ENCODE measurements around the gene MPLKIP. TPM values are rescaled to one million over a fixed set of nuclear protein-coding genes. Genes with fewer than 3 reads are reported as not detected.

MPLKIP gene
- total and polyA plus RNA-seq, 10 of the 15 experiments (the other 5 are each of a cell fraction or from before 2014, with no cell fraction given), result 4.6 to 78.8 (median 37.2) TPM

DNA sequence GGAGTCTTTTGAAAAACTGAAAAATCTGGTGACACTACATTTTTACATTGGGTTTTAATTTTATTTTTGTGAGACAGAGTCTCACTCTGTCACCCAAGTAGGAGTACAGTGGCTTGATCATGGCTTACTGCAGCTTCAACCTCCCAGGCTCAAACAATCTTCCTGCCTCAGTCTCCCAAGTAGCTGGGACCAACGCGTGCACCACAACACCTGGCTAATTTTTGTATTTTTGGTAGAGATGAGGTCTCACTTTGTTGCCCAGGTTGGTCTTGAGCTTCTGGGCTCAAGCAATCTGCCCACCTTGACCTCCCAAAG is 11.5 kb downstream of the MPLKIP start:
- SMC1A ChIA-PET (ENCODE audit: uncharacterized antibody, unreplicated experiment), result no interaction called here
- intact Hi-C loops (cut with micrococcal nuclease; ENCODE audit: unreplicated experiment) (no loop called here), in situ Hi-C loops (cut with MboI) (no loop called here)
- Histone ChIP-seq H3K9ac (ENCODE audit: control insufficient read depth, insufficient read depth, low read length) (no peak overlapping the region), H3K9me3 (replicated peaks; ENCODE audit: control insufficient read depth, insufficient read depth, low read length) (no peaks in the 10 kb centered on the region), H3K4me1 (ENCODE audit: control insufficient read depth, insufficient read depth, low read length) (no peaks in the 10 kb centered on the region), H3K79me2 (ENCODE audit: control insufficient read depth, insufficient read depth, low read length) (no peaks in the 10 kb centered on the region), H3K4me3 (no peak overlapping the region), H3K27ac (ENCODE audit: control insufficient read depth, insufficient read depth) (no peak overlapping the region), H3K4me2 (ENCODE audit: control insufficient read depth, insufficient read depth) (no peak overlapping the region), H3K36me3 (ENCODE audit: control insufficient read depth in 2 of 2, insufficient read depth in 2 of 2, low read length in 1 of 2) (no peaks in the 10 kb centered on the region), H4K20me1 (ENCODE audit: control insufficient read depth, insufficient read depth) (no peaks in the 10 kb centered on the region), H3K27me3 (replicated peaks in 1 of 2; ENCODE audit: control insufficient read depth in 2 of 2, insufficient read depth in 2 of 2, low read length in 1 of 2) (no peaks in the 10 kb centered on the region), H2AFZ (ENCODE audit: control insufficient read depth, low read depth, low read length) (no peak overlapping the region)
- WGBS (ENCODE audit: insufficient coverage, insufficient replicate concordance, low lambda C conversion rate, missing lambda C conversion rate), result 100% methylated on average over 2 of the region's 2 CpGs
- no peak for ATAC-seq
- DNase-seq (ENCODE audit: low read depth, low spot score), result no peak
- CTCF ChIA-PET, result interaction anchor here (0.7 kb wide), 1 partner anchor 15 kb away, joined by 3 read pairs; no protein-coding TSS in a partner anchor
- BruUV-seq (replicated peaks), result no TSS peak
- no peak for FAIRE-seq
- POLR2A ChIA-PET, result interaction anchor here (1.2 kb wide), 1 partner anchor 11 kb away, joined by 3 read pairs; the partner anchor contains the start of gene MPLKIP
- RAD21 ChIA-PET (ENCODE audit: unreplicated experiment), result no interaction called here
- no peak for TF ChIP-seq PRDM15 (CRISPR knock-in tag; IDR thresholded peaks at IDR 0.05)
- TF ChIP-seq, protein P1, sequence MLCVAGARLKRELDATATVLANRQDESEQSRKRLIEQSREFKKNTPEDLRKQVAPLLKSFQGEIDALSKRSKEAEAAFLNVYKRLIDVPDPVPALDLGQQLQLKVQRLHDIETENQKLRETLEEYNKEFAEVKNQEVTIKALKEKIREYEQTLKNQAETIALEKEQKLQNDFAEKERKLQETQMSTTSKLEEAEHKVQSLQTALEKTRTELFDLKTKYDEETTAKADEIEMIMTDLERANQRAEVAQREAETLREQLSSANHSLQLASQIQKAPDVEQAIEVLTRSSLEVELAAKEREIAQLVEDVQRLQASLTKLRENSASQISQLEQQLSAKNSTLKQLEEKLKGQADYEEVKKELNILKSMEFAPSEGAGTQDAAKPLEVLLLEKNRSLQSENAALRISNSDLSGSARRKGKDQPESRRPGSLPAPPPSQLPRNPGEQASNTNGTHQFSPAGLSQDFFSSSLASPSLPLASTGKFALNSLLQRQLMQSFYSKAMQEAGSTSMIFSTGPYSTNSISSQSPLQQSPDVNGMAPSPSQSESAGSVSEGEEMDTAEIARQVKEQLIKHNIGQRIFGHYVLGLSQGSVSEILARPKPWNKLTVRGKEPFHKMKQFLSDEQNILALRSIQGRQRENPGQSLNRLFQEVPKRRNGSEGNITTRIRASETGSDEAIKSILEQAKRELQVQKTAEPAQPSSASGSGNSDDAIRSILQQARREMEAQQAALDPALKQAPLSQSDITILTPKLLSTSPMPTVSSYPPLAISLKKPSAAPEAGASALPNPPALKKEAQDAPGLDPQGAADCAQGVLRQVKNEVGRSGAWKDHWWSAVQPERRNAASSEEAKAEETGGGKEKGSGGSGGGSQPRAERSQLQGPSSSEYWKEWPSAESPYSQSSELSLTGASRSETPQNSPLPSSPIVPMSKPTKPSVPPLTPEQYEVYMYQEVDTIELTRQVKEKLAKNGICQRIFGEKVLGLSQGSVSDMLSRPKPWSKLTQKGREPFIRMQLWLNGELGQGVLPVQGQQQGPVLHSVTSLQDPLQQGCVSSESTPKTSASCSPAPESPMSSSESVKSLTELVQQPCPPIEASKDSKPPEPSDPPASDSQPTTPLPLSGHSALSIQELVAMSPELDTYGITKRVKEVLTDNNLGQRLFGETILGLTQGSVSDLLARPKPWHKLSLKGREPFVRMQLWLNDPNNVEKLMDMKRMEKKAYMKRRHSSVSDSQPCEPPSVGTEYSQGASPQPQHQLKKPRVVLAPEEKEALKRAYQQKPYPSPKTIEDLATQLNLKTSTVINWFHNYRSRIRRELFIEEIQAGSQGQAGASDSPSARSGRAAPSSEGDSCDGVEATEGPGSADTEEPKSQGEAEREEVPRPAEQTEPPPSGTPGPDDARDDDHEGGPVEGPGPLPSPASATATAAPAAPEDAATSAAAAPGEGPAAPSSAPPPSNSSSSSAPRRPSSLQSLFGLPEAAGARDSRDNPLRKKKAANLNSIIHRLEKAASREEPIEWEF (IDR thresholded peaks at IDR 0.05; ENCODE audit: insufficient replicate concordance, low read depth, low read length), result no peak
- no peak for TF ChIP-seq ZNF274 (IDR thresholded peaks at IDR 0.05; ENCODE audit: insufficient read depth, insufficient read length)
- no peak for TF ChIP-seq EZH2 (IDR thresholded peaks at IDR 0.05; ENCODE audit: borderline replicate concordance, control insufficient read depth, low read depth, low read length)
- TF ChIP-seq SPI1 (IDR thresholded peaks at IDR 0.05; ENCODE audit: borderline replicate concordance, insufficient read depth, low read depth, low read length), result no peak
- TF ChIP-seq STAT3 (IDR thresholded peaks at IDR 0.05; ENCODE audit: low read depth, low read length), result no peak
- TF ChIP-seq IRF4 (IDR thresholded peaks at IDR 0.05; ENCODE audit: low read depth, low read length), result no peak
- no peak for TF ChIP-seq YY1 (IDR thresholded peaks at IDR 0.05; ENCODE audit: low read depth, low read length)
- TF ChIP-seq BACH1 (IDR thresholded peaks at IDR 0.05; ENCODE audit: borderline replicate concordance), result no peak
- TF ChIP-seq, protein P2, sequence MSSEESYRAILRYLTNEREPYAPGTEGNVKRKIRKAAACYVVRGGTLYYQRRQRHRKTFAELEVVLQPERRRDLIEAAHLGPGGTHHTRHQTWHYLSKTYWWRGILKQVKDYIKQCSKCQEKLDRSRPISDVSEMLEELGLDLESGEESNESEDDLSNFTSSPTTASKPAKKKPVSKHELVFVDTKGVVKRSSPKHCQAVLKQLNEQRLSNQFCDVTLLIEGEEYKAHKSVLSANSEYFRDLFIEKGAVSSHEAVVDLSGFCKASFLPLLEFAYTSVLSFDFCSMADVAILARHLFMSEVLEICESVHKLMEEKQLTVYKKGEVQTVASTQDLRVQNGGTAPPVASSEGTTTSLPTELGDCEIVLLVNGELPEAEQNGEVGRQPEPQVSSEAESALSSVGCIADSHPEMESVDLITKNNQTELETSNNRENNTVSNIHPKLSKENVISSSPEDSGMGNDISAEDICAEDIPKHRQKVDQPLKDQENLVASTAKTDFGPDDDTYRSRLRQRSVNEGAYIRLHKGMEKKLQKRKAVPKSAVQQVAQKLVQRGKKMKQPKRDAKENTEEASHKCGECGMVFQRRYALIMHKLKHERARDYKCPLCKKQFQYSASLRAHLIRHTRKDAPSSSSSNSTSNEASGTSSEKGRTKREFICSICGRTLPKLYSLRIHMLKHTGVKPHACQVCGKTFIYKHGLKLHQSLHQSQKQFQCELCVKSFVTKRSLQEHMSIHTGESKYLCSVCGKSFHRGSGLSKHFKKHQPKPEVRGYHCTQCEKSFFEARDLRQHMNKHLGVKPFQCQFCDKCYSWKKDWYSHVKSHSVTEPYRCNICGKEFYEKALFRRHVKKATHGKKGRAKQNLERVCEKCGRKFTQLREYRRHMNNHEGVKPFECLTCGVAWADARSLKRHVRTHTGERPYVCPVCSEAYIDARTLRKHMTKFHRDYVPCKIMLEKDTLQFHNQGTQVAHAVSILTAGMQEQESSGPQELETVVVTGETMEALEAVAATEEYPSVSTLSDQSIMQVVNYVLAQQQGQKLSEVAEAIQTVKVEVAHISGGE (CRISPR knock-in tag; IDR thresholded peaks at IDR 0.05), result no peak
- no peak for TF ChIP-seq SIN3A (IDR thresholded peaks at IDR 0.05; ENCODE audit: low read depth, low read length)
- TF ChIP-seq PAX8 (IDR thresholded peaks at IDR 0.05), result no peak
- TF ChIP-seq HDAC2 (IDR thresholded peaks at IDR 0.05), result no peak

All from GM12878 (cell line).